SK-N-SH treated with all-trans-retinoic acid at 6 μM for 48 hours (cell line): ENCODE data around the gene NPFFR1.

Experiments
- ATAC-seq: fragments of 200-7000 bp; cut with Tn5 transposase; 3 replicates; pipeline ENCODE4 v1.9.1; 2020; ENCODE audit warnings: mild to moderate bottlenecking, moderate library complexity
- ARNTL ChIP-seq: fragments of 450-650 bp; formaldehyde crosslinking; IDR thresholded peaks from 2 replicates; pipeline ENCODE4 v1.5.0; 2020; ENCODE audit warnings: low read depth, mild to moderate bottlenecking, moderate library complexity, borderline replicate concordance
- BACH2 ChIP-seq: fragments of 250-450 bp; sonication (Bioruptor Pico); IDR thresholded peaks from 2 replicates; pipeline ENCODE4 v1.9.0; 2021; ENCODE audit warnings: mild to moderate bottlenecking, borderline replicate concordance
- CSDC2 ChIP-seq: fragments of 250-450 bp; sonication (Bioruptor Pico); IDR thresholded peaks from 2 replicates; pipeline ENCODE4 v1.5.0; 2020; ENCODE audit warnings: mild to moderate bottlenecking, moderate library complexity
- ESRRG ChIP-seq: fragments of 250-450 bp; sonication (Bioruptor Pico); IDR thresholded peaks from 2 replicates; pipeline ENCODE4 v1.6.1; 2021; ENCODE audit warnings: mild to moderate bottlenecking
- GLIS3 ChIP-seq: fragments of 250-450 bp; sonication (Bioruptor Pico); IDR thresholded peaks from 2 replicates; pipeline ENCODE4 v1.5.0; 2020; ENCODE audit warnings: mild to moderate bottlenecking, moderate library complexity
- ISL1 ChIP-seq: fragments of 250-450 bp; sonication (Bioruptor Pico); IDR thresholded peaks from 2 replicates; pipeline ENCODE4 v2.1.2; 2022; ENCODE audit warnings: mild to moderate bottlenecking, moderate library complexity
- OSR1 ChIP-seq: fragments of 250-450 bp; sonication (Bioruptor Pico); IDR thresholded peaks from 2 replicates; pipeline ENCODE4 v1.8.0; 2022; ENCODE audit warnings: moderate library complexity, mild to moderate bottlenecking, inconsistent platforms
- PPARA ChIP-seq: fragments of 250-450 bp; sonication (Bioruptor Pico); IDR thresholded peaks from 2 replicates; pipeline ENCODE4 v1.5.0; 2020; ENCODE audit warnings: mild to moderate bottlenecking, borderline replicate concordance
- RARB ChIP-seq: fragments of 250-450 bp; sonication (Bioruptor Pico); IDR thresholded peaks from 2 replicates; pipeline ENCODE4 v1.8.0; 2021; ENCODE audit warnings: mild to moderate bottlenecking, moderate library complexity
- SNAI2 ChIP-seq: fragments of 250-450 bp; sonication (Bioruptor Pico); IDR thresholded peaks from 2 replicates; pipeline ENCODE4 v1.5.0; 2020; ENCODE audit warnings: mild to moderate bottlenecking, moderate library complexity
- TCF4 ChIP-seq: fragments of 250-450 bp; sonication (Bioruptor Pico); IDR thresholded peaks from 2 replicates; pipeline ENCODE4 v1.8.0; 2021; ENCODE audit warnings: mild to moderate bottlenecking, moderate library complexity, borderline replicate concordance
- TOX ChIP-seq: fragments of 250-450 bp; sonication (Bioruptor Pico); IDR thresholded peaks from 2 replicates; pipeline ENCODE4 v1.8.0; 2021; ENCODE audit warnings: mild to moderate bottlenecking, moderate library complexity, borderline replicate concordance
- ZC3H10 ChIP-seq: fragments of 250-450 bp; sonication (Bioruptor Pico); IDR thresholded peaks from 2 replicates; pipeline ENCODE4 v1.5.1; 2021; ENCODE audit warnings: mild to moderate bottlenecking, moderate library complexity
- ZFP3 ChIP-seq: fragments of 250-450 bp; sonication (Bioruptor Pico); IDR thresholded peaks from 2 replicates; pipeline ENCODE4 v1.5.0; 2020; ENCODE audit warnings: mild to moderate bottlenecking, moderate library complexity
- ZNF565 ChIP-seq: fragments of 450-650 bp; formaldehyde crosslinking; conservative IDR thresholded peaks from 2 replicates; pipeline ENCODE4 v1.5.0; 2020; ENCODE audit warnings: low read depth, mild to moderate bottlenecking, moderate library complexity
- ZNF70 ChIP-seq: fragments of 450-650 bp; formaldehyde crosslinking; IDR thresholded peaks from 2 replicates; pipeline ENCODE4 v1.5.0; 2020; ENCODE audit warnings: mild to moderate bottlenecking, moderate library complexity
- ZNF8 ChIP-seq: fragments of 450-650 bp; formaldehyde crosslinking; IDR thresholded peaks from 2 replicates; pipeline ENCODE4 v1.5.0; 2020; ENCODE audit warnings: mild to moderate bottlenecking, moderate library complexity
- TF ChIP-seq, protein P1 (sequence below): fragments of 250-450 bp; sonication (Bioruptor Pico); IDR thresholded peaks from 2 replicates; pipeline ENCODE4 v1.5.1; 2020; ENCODE audit warnings: low read depth, mild to moderate bottlenecking, moderate library complexity
- TF ChIP-seq, protein P2 (sequence below): fragments of 250-450 bp; sonication (Bioruptor Pico); IDR thresholded peaks from 2 replicates; pipeline ENCODE4 v1.5.1; 2021; ENCODE audit warnings: mild to moderate bottlenecking, moderate library complexity
- TF ChIP-seq, protein P3 (sequence below): fragments of 250-450 bp; sonication (Bioruptor Pico); IDR thresholded peaks from 2 replicates; pipeline ENCODE4 v1.8.0; 2021; ENCODE audit warnings: low read depth, mild to moderate bottlenecking, moderate library complexity, borderline replicate concordance
- TF ChIP-seq, protein P4 (sequence below): fragments of 250-450 bp; sonication (Bioruptor Pico); IDR thresholded peaks from 2 replicates; pipeline ENCODE4 v1.8.0; 2020; ENCODE audit warnings: mild to moderate bottlenecking, moderate library complexity, borderline replicate concordance
- TF ChIP-seq, protein P5 (sequence below): fragments of 250-450 bp; sonication (Bioruptor Pico); IDR thresholded peaks from 2 replicates; pipeline ENCODE4 v1.5.0; 2020; ENCODE audit warnings: mild to moderate bottlenecking, moderate library complexity

NPFFR1 gene

DNA sequence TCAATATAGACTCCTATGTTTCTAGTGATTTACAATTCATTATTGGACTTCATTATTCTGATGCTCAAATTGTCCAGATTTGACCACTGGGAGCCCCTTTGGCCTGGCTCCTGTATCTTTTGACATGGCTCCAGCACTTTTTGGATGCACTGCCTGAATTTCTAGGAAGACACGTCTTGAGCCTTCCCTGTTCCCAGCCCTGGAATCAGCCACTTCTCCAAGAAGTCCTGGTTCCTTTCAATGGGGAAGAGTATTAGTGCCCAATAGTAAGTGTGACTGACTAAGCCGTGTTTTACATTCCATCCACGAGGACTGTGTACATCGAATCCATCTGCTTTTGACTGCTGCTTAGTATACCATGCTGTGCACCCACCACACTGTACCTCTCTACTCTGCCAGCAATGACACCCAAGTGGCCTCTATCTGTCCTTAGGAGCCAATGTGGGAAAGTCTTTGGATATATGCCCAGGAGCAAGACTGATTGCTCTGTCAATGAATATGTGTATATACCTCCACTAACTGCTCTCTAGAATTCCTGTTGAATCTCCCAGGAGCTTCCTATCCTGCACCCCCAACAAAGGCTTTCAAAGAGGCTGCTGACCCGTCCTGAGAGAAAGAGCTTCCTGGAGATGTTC is 23.2 kb upstream of the NPFFR1 start:
- TF ChIP-seq, protein P1, sequence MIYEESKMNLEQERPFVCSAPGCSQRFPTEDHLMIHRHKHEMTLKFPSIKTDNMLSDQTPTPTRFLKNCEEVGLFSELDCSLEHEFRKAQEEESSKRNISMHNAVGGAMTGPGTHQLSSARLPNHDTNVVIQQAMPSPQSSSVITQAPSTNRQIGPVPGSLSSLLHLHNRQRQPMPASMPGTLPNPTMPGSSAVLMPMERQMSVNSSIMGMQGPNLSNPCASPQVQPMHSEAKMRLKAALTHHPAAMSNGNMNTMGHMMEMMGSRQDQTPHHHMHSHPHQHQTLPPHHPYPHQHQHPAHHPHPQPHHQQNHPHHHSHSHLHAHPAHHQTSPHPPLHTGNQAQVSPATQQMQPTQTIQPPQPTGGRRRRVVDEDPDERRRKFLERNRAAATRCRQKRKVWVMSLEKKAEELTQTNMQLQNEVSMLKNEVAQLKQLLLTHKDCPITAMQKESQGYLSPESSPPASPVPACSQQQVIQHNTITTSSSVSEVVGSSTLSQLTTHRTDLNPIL (CRISPR knock-in tag), result no peak
- no peak for TF ChIP-seq TOX (CRISPR knock-in tag)
- TF ChIP-seq ZFP3 (CRISPR knock-in tag), result no peak
- TF ChIP-seq GLIS3 (CRISPR knock-in tag), result no peak
- TF ChIP-seq ZC3H10 (CRISPR knock-in tag), result no peak
- no peak for TF ChIP-seq RARB (CRISPR knock-in tag)
- no peak for TF ChIP-seq OSR1 (CRISPR knock-in tag)
- TF ChIP-seq TCF4 (CRISPR knock-in tag), result no peak
- TF ChIP-seq ZNF565 (CRISPR knock-in tag), result no peak
- TF ChIP-seq BACH2 (CRISPR knock-in tag), result no peak
- no peak for TF ChIP-seq CSDC2 (CRISPR knock-in tag)
- TF ChIP-seq, protein P2, sequence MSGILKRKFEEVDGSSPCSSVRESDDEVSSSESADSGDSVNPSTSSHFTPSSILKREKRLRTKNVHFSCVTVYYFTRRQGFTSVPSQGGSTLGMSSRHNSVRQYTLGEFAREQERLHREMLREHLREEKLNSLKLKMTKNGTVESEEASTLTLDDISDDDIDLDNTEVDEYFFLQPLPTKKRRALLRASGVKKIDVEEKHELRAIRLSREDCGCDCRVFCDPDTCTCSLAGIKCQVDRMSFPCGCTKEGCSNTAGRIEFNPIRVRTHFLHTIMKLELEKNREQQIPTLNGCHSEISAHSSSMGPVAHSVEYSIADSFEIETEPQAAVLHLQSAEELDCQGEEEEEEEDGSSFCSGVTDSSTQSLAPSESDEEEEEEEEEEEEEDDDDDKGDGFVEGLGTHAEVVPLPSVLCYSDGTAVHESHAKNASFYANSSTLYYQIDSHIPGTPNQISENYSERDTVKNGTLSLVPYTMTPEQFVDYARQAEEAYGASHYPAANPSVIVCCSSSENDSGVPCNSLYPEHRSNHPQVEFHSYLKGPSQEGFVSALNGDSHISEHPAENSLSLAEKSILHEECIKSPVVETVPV, result no peak
- TF ChIP-seq ZNF8 (CRISPR knock-in tag), result no peak
- TF ChIP-seq SNAI2 (CRISPR knock-in tag), result no peak
- TF ChIP-seq, protein P3, sequence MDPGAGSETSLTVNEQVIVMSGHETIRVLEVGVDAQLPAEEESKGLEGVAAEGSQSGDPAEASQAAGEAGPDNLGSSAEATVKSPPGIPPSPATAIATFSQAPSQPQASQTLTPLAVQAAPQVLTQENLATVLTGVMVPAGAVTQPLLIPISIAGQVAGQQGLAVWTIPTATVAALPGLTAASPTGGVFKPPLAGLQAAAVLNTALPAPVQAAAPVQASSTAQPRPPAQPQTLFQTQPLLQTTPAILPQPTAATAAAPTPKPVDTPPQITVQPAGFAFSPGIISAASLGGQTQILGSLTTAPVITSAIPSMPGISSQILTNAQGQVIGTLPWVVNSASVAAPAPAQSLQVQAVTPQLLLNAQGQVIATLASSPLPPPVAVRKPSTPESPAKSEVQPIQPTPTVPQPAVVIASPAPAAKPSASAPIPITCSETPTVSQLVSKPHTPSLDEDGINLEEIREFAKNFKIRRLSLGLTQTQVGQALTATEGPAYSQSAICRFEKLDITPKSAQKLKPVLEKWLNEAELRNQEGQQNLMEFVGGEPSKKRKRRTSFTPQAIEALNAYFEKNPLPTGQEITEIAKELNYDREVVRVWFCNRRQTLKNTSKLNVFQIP, result no peak
- ATAC-seq, result no peak

DNA sequence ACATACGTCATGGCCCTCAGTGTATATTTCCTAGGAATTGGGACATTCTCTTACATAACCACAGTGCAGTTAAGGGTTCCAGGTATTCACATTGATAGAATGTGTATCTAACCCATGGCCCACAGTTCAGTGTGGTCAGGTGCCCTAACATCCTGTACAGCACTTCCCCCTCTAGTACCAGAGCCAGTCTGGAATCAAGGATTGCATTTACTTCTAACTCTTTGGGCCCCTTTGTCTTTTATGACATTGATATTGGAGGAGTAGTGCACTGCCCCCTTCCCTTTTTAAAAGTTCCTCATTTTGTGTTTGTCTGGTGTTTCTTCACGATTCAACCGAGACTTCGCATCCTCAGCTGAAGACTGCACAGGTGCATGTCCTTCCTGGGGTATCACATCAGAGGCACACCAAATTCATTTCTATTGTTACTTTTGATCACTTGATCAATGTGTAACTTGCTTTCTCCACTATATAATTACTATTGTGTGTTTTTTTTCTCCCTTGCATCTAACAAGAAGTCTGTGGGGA is 22.4 kb upstream of the NPFFR1 start:
- ATAC-seq, result no peak
- no peak for TF ChIP-seq ZNF70 (CRISPR knock-in tag)
- no peak for TF ChIP-seq ESRRG (CRISPR knock-in tag)
- TF ChIP-seq ZFP3 (CRISPR knock-in tag), result no peak
- no peak for TF ChIP-seq CSDC2 (CRISPR knock-in tag)
- TF ChIP-seq, protein P4, sequence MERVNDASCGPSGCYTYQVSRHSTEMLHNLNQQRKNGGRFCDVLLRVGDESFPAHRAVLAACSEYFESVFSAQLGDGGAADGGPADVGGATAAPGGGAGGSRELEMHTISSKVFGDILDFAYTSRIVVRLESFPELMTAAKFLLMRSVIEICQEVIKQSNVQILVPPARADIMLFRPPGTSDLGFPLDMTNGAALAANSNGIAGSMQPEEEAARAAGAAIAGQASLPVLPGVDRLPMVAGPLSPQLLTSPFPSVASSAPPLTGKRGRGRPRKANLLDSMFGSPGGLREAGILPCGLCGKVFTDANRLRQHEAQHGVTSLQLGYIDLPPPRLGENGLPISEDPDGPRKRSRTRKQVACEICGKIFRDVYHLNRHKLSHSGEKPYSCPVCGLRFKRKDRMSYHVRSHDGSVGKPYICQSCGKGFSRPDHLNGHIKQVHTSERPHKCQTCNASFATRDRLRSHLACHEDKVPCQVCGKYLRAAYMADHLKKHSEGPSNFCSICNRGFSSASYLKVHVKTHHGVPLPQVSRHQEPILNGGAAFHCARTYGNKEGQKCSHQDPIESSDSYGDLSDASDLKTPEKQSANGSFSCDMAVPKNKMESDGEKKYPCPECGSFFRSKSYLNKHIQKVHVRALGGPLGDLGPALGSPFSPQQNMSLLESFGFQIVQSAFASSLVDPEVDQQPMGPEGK (CRISPR knock-in tag), result no peak
- no peak for TF ChIP-seq SNAI2 (CRISPR knock-in tag)
- TF ChIP-seq, protein P3, result no peak
- no peak for TF ChIP-seq OSR1 (CRISPR knock-in tag)
- TF ChIP-seq PPARA (CRISPR knock-in tag), result no peak
- TF ChIP-seq BACH2 (CRISPR knock-in tag), result no peak
- TF ChIP-seq, protein P5, sequence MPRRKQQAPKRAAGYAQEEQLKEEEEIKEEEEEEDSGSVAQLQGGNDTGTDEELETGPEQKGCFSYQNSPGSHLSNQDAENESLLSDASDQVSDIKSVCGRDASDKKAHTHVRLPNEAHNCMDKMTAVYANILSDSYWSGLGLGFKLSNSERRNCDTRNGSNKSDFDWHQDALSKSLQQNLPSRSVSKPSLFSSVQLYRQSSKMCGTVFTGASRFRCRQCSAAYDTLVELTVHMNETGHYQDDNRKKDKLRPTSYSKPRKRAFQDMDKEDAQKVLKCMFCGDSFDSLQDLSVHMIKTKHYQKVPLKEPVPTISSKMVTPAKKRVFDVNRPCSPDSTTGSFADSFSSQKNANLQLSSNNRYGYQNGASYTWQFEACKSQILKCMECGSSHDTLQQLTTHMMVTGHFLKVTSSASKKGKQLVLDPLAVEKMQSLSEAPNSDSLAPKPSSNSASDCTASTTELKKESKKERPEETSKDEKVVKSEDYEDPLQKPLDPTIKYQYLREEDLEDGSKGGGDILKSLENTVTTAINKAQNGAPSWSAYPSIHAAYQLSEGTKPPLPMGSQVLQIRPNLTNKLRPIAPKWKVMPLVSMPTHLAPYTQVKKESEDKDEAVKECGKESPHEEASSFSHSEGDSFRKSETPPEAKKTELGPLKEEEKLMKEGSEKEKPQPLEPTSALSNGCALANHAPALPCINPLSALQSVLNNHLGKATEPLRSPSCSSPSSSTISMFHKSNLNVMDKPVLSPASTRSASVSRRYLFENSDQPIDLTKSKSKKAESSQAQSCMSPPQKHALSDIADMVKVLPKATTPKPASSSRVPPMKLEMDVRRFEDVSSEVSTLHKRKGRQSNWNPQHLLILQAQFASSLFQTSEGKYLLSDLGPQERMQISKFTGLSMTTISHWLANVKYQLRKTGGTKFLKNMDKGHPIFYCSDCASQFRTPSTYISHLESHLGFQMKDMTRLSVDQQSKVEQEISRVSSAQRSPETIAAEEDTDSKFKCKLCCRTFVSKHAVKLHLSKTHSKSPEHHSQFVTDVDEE, result no peak
- no peak for TF ChIP-seq TOX (CRISPR knock-in tag)
- TF ChIP-seq ISL1 (CRISPR knock-in tag), result no peak
- TF ChIP-seq RARB (CRISPR knock-in tag), result no peak
- no peak for TF ChIP-seq GLIS3 (CRISPR knock-in tag)
- no peak for TF ChIP-seq TCF4 (CRISPR knock-in tag)
- TF ChIP-seq ARNTL (CRISPR knock-in tag), result no peak
